GM21381 (cell line): ENCODE results near the gene SMC6.
A peak's percentile ranks its signal among the peaks of the same experiment; 100 is the strongest.

Experiments used
- ATAC-seq: cut with Tn5 transposase; IDR thresholded peaks from one replicate; pipeline ENCODE4 v1.9.1; 2021; ENCODE audit warnings: mild to moderate bottlenecking, moderate library complexity; ENCODE audit not compliant: unreplicated experiment

SMC6 gene, protein sequence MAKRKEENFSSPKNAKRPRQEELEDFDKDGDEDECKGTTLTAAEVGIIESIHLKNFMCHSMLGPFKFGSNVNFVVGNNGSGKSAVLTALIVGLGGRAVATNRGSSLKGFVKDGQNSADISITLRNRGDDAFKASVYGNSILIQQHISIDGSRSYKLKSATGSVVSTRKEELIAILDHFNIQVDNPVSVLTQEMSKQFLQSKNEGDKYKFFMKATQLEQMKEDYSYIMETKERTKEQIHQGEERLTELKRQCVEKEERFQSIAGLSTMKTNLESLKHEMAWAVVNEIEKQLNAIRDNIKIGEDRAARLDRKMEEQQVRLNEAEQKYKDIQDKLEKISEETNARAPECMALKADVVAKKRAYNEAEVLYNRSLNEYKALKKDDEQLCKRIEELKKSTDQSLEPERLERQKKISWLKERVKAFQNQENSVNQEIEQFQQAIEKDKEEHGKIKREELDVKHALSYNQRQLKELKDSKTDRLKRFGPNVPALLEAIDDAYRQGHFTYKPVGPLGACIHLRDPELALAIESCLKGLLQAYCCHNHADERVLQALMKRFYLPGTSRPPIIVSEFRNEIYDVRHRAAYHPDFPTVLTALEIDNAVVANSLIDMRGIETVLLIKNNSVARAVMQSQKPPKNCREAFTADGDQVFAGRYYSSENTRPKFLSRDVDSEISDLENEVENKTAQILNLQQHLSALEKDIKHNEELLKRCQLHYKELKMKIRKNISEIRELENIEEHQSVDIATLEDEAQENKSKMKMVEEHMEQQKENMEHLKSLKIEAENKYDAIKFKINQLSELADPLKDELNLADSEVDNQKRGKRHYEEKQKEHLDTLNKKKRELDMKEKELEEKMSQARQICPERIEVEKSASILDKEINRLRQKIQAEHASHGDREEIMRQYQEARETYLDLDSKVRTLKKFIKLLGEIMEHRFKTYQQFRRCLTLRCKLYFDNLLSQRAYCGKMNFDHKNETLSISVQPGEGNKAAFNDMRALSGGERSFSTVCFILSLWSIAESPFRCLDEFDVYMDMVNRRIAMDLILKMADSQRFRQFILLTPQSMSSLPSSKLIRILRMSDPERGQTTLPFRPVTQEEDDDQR

GRCh38 chr2:17753803-17754663, at the start of gene SMC6, which contains the start of gene GEN1:
Gene SMC6, minus strand, starts transcription at chr2:17753810. Its CDS starts 7,864 bp downstream, at chr2:17745946.
Gene GEN1, plus strand, starts transcription at chr2:17754138. Its CDS starts 5,806 bp downstream, at chr2:17759944.
- ATAC-seq = peak; percentile 62

DNA sequence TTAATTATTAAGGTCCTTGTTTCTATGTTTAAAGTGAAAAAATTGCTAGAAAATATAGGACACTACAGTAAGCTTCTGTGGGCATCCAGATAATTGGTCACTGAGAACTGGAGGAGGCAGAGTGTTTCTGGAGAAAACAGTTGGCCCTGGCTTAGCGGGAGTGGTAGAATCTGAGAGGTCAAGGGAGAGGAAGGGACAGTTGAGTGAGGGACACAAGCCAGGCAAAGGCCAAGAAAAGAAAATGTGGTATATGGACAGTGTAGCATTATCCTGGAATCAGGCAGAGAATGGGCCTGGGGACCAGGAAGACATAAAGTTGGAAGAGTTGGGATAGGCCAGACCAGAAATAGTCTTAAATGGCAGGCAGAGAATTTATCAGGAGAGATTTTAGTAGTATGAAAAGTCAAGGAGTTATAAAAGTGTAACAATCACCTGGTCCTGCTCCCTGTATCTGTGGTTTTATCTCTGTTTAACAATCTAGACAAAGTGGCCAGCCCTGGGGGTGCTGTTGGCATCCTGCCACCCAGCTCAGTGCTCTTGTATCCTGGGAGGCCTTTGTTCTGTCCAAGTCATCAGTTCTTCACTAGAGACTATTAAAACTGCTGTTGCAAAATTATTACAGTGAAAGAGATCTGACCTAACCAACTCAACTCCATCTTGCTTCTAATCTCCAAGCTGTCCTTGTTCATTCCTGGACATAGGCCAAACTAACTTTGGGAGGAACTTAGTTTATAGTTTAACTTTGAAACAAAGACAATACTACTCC, 47.3 kb upstream of the SMC6 start:
- no peak for ATAC-seq

DNA sequence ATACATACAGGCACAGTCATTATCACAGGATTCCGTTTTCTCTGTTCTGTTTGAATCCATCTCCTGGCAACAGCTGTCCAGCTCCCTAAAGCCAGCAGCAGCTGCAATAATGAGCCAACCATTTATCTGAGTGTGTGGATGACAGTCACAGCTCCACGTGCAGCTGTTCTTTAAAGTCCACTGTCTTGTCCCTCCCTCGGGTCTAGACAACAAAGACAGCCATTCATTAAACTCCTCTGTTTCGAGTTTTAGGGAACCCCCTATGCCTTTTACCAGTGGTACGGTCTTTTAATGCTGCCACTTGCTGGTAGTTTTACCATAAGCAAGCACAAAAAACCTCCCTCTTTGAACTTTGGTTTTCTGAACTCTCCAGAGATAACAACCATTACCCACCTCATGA, 46.6 kb upstream of the SMC6 start:
- no peak for ATAC-seq

DNA sequence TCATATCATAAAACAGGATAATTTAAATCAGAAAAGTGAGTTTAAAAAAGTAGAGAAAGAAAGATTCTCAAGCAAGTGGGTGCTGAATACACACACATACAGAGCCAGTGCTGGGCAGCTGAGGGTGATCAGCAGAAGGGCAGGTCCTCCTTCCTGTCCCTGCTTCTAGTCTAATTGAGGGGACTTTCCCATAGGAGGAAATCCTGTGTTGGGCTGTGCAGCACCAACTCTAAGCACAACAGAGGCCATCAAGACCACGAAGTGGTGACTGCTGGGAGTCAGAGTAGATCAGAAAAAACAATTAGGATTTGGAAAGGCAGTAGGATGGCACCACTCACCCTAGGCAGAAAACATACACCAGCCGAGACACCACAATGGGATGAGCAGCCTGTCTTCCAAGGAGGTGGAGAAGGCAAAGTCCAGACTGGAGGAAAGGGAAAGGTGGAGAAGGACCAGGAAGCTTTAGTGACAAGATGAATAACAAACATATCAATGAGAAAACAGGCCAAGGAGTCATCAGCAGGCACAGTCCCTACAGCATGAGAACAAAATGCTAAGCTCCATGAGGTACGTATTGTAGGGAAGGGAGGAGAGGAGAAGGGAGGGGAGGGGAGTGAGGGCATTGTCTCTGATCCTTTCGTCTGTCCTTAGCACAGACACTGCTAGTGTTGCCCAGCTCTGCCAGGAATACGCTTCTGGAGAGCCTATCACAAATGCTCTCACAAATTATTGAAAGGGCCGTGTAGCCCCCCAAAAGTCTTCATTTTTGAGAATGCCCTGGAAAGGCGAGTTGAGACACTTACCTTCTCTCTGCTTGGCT, 45.9 kb upstream of the SMC6 start:
- no peak for ATAC-seq

GRCh38 chr2:17798338-17798737, 44.7 kb upstream of the SMC6 start:
- ATAC-seq = no peak

DNA sequence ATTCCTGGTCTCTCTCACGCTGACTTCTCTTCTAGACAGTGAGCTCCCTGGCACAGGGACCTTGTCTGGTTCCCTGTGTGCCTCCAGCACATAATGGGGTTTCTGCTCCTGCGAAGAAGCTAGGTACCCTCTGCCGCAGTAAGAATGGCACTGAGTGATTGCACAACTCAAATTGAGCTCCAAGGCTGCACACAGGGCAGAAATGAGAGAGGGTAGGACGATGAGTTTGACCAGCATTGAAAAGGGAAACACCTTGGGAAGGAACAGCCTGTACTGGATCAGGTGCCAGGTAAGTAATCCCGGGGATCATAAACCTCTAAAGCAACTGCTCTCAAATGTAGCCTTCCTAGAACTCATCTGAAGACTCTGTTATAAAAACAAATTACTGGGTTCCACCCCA, 41.7 kb upstream of the SMC6 start:
- no peak for ATAC-seq

GRCh38 chr2:17793803-17794354, 40.3 kb upstream of the SMC6 start:
- ATAC-seq = no peak

DNA sequence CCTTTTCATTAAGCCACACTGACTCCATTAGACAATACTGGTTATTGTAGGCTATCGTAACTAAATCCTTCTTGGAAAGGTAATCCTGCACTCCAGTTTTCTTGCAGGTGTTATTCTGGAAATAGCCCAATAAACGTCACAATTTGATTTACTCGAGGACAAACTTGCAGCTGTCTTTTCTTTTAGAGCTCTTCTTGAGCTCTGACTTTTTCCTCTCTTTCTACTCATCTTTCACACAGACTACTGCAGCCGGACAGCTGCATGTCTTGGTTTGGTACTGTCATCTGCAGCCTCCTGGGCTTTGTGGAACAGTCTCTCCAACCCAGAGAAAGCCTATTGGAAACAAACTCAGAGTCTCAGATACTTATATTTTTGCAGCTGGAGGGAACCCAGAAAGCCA, 39.7 kb upstream of the SMC6 start:
- ATAC-seq = no peak

- no peak for ATAC-seq
Observed at GRCh38 chr2:17792515-17792914, 38.9 kb upstream of the SMC6 start.

DNA sequence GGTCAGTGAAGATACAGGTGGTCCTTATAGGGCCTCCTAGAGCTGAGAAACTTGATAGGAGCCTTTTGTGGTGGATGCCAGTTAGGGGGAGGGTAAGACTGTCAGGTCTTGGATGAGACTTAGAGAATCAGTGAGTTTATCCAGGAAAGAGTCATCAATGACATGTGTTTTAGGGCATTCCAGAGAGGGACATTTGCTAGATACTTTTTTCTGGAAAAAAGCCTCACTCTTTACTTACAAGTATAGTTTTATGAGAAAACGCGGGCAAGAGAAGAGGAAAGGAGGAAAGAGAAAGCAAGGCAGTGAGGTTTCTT, 38.2 kb upstream of the SMC6 start:
- no peak for ATAC-seq

GRCh38 chr2:17791121-17791816, 37.7 kb upstream of the SMC6 start:
- no peak for ATAC-seq

- ATAC-seq = no peak
Observed at GRCh38 chr2:17790536-17790935, 36.9 kb upstream of the SMC6 start.

GRCh38 chr2:17788773-17789172, 35.2 kb upstream of the SMC6 start:
- no peak for ATAC-seq

DNA sequence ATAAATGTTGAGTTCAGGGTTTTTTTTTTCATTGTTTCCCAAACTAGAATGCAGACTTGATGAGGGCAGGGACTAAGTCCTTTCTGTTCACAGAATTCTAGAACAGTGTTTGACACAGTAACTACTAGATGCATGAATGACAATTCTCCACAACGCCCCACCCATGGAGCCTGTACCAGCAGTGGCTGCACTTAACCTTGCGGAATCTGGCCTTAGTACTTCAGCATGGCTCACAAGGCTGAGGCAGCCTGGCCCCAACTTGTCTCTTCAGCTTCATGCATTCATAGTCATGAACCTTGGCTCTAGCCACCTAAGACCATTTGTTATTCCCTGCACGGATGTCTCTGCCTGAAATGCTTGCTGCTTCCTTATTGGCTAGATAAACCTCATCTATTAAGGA, 33.1 kb upstream of the SMC6 start:
- no peak for ATAC-seq

DNA sequence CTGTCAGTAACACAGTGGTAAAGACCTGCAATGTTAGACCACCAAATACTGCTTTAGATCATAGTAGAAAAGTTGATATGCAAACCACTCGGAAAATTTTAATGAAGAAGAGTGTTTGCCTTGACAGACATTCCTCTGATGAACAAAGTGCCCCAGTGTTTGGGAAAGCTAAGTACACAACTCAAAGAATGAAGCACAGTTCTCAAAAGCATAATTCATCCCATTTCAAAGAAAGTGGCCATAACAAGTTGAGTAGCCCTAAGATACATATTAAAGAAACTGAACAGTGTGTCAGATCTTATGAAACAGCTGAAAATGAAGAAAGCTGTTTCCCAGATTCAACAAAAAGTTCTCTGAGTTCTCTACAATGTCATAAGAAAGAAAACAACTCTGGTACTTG, 27.9 kb upstream of the SMC6 start:
- ATAC-seq = no peak

- no peak for ATAC-seq
Observed at GRCh38 chr2:17780546-17780945, 26.9 kb upstream of the SMC6 start.

GRCh38 chr2:17772532-17772931, 18.9 kb upstream of the SMC6 start:
- ATAC-seq = no peak

DNA sequence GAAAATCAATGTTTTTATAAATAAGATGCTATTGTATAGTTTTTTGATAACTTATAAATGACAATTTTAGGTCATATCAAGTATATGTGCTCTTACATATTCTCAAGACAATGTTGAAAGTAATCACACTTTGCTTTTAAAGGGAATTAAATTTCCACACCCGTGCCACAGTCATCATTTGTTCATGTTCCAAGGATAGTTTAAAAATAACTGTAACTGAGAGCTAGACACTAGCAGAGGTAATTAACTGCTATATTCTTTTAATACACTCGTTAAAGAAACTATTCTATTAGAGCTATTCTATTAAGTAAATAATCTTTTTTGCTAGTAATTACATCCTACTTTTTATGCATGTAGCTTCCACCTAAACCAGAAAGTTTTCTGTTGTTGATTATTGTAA, 18.3 kb upstream of the SMC6 start:
- ATAC-seq = no peak
